Muscle of leg (tissue), 11 donors: ENCODE data around the gene WDR90. TPM values are rescaled to one million over a fixed set of nuclear protein-coding genes. Genes with fewer than 3 reads are reported as not detected.

Experiments used
- DNase-seq: peaks from one replicate; pipeline ENCODE4 v3.0.0; 2013
- H3K27ac ChIP-seq: one replicate; pipeline ENCODE4 v1.5.1; 2013; ENCODE audit warnings: mild to moderate bottlenecking, low read length, control low read depth
- H3K27me3 ChIP-seq: one replicate; pipeline ENCODE4 v1.6.1; 2013; ENCODE audit warnings: low read length; ENCODE audit not compliant: control insufficient read depth, insufficient read depth
- H3K36me3 ChIP-seq: one replicate; pipeline ENCODE4 v1.6.1; 2013; ENCODE audit warnings: low read length; ENCODE audit not compliant: control insufficient read depth, insufficient read depth
- H3K4me1 ChIP-seq: one replicate; pipeline ENCODE4 v1.6.1; 2013; ENCODE audit warnings: low read length; ENCODE audit not compliant: control insufficient read depth, insufficient read depth
- H3K4me3 ChIP-seq: one replicate; pipeline ENCODE4 v1.5.1; 2013; ENCODE audit warnings: low read length, control low read depth
- H3K9me3 ChIP-seq: replicated peaks from 2 replicates; pipeline ENCODE4 v1.6.1; 2013; ENCODE audit warnings: low read depth, low read length; ENCODE audit not compliant: control insufficient read depth
- WGBS: methylation state at CpG from one replicate; pipeline ENCODE4 v1.1.5; 2013; ENCODE audit warnings: missing lambda C conversion rate; ENCODE audit not compliant: insufficient coverage; 5-methylcytosine and 5-hydroxymethylcytosine counted together
- polyA plus RNA-seq, 8 donors: library from polyadenylated mRNA; unstranded; fragments of 120-200 nt; gene quantifications; one replicate each; pipeline versions ENCODE4 v1.2.1 to v1.2.3, GENCODE V29; 2013; ENCODE audit warnings: inconsistent platforms in 1 of 8, low replicate concordance in 1 of 8; ENCODE audit not compliant: insufficient read length in 8 of 8, insufficient read depth in 1 of 8
- total RNA-seq: library from RNA; stranded (reverse); fragments of 120-200 nt; gene quantifications from one replicate; pipeline ENCODE4 v1.2.4, GENCODE V29; 2013

The WDR90 gene
- total and polyA plus RNA-seq, 9 donors, result 10.6 to 30.5 (median 20.0) TPM

DNA sequence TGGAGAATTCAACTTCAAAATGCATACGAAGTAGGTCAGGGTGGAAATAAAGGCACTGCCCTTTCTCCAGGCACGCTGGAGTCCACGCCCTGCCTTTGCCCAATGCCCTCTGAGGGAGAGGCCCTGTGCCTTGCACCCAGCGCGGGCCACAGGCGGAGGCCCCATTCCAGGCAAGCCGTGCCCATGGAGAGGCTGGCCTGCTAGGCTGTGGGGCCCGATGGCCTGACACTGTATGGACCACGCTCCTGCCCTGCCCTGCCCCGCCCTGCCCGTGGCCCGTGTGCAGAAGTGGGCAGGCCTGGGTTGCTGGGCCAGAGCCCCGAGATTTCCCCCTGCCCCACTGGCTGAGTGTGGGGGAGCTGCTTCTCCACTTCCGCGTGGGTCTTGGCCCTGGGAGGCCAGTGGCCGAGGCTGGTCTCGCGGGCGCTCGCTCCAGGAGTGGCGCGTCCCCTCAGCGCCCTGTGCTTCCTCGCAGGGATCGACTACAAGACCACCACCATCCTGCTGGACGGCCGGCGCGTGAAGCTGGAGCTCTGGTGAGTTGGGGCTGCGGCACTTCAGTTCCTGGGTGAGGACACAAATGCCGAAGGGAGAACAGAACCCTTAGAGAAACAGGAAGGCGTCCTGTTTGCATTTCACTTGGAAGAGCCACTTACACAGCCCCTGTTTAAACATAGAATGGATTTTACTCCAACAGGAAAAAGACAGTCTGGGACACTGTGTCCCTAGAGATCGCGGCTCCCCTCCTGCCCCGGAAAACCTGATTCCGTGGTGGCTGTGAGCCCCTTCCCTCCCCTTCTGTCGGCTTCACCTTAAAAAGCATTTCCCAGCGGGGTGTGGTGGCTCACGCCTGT is 32.2 kb upstream of the WDR90 start:
- no peak overlapping the region for H3K4me3 ChIP-seq
- no peak for DNase-seq

DNA sequence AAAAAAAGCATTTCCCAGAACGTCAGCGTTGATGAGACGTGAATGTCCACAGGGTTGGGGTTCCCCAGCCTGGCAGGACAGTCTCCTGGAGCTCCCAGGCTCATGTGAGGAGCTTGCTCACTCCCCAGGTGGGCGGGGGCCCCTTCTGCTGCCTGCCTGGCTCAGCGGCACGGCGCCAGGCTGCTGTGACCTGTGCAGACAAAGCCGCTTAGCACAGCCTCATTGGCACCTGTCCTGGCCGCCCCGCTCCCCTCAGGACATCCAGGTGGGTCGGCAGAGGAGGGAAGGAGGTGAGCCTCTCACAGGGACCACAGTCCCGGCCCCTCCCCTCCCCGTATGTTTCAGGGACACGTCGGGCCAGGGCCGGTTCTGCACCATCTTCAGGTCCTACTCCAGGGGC is 31.3 kb upstream of the WDR90 start:
- Histone ChIP-seq H3K27me3 (no peaks in the 10 kb centered on the region), H3K4me3 (no peak overlapping the region), H3K9me3 (no peaks in the 10 kb centered on the region), H3K36me3 (peaks cover 5% of the 10 kb centered on the region), H3K27ac (no peak overlapping the region), H3K4me1 (peaks cover 11% of the 10 kb centered on the region)
- WGBS, result 85% methylated on average over 7 of the region's 16 CpGs
- DNase-seq, result no peak

More for the DNA sequence above, 32.2 kb upstream of the WDR90 start:
- peaks cover 9% of the 10 kb centered on the region for H3K4me1 ChIP-seq
- WGBS, result 89% methylated on average over 25 of the region's 39 CpGs
- peaks cover 5% of the 10 kb centered on the region for H3K36me3 ChIP-seq
- no peak overlapping the region for H3K27ac ChIP-seq
- no peaks in the 10 kb centered on the region for H3K27me3 ChIP-seq
- H3K9me3 ChIP-seq, result no peaks in the 10 kb centered on the region

DNA sequence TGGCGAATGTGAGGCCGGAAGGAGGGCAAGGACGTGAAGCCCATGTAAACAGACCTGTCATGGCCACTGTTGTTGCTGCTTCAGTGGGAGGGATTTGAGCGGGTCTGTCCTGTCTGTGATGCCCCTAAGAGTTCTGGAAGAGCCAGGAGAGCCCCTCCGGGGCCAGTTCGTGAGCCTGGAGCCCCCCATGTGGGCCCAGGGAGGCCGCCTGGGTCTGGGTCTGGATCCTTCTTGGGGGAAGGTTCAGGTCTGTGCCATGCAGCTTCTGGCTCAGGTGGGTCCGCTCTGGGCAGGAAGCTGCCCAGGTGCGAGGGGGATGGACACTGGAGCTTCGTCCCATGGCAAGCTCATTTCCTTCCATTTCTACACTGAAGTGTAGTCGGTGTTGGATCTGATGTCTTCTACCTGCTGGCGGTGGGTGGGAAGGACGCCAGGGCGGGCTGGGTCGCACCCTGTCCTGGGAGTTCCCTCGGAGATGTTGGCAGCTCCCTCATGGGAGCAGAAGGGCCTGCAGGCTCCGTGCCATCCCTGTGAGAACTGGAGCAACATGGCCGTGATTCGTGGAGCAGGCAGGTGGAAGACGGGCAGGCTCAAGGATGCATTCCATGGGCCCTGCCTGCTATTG is 29.6 kb upstream of the WDR90 start:
- 92% methylated on average over 17 of the region's 20 CpGs for WGBS
- H3K27ac ChIP-seq, result no peak overlapping the region
- no peaks in the 10 kb centered on the region for H3K9me3 ChIP-seq
- no peaks in the 10 kb centered on the region for H3K27me3 ChIP-seq
- H3K36me3 ChIP-seq, result peaks cover 5% of the 10 kb centered on the region
- no peak for DNase-seq
- H3K4me3 ChIP-seq, result no peak overlapping the region
- H3K4me1 ChIP-seq, result peaks cover 11% of the 10 kb centered on the region

DNA sequence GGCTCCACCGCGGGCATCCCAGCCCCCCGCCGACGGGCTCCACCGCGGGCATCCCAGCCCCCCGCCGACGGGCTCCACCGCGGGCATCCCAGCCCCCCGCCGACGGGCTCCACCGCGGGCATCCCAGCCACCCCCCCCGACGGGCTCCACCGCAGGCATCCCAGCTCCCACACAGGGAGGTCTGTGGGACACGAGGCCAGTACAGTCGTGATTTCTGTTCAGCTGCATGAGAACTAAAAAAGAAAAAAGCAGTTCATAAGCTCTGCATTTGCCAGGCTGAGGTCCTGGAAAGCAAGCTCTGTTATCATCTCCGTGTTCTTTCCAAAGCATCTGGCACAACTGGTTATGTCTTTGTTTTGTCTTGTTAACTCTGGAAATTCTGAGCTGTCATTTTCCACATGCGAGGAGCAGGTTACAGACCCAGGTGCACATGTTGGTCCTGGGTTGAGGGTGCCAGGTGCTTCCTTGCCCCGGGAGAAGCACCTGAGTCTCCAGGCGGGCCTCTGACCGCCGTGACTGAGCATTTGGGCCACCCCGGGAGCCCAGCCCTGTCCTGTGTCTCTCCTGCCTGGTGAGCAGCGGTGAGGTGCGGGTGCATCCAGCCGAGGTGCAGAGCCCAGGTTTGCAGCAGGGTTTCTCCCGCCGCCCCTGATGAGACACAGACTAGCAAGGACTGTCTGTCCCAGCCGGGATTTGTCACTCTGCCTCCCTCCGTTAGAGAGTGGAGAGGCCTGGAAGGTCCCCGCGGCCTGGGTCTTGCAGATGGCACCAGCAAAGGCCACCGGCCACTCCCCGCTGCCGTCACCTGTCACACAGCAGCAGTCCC is 28.3 kb upstream of the WDR90 start:
- H3K27ac ChIP-seq, result no peak overlapping the region
- H3K9me3 ChIP-seq, result no peaks in the 10 kb centered on the region
- DNase-seq, result no peak
- peaks cover 11% of the 10 kb centered on the region for H3K4me1 ChIP-seq
- H3K4me3 ChIP-seq, result no peak overlapping the region
- no peaks in the 10 kb centered on the region for H3K27me3 ChIP-seq
- peaks cover 13% of the 10 kb centered on the region for H3K36me3 ChIP-seq
- 84% methylated on average over 31 of the region's 41 CpGs for WGBS

DNA sequence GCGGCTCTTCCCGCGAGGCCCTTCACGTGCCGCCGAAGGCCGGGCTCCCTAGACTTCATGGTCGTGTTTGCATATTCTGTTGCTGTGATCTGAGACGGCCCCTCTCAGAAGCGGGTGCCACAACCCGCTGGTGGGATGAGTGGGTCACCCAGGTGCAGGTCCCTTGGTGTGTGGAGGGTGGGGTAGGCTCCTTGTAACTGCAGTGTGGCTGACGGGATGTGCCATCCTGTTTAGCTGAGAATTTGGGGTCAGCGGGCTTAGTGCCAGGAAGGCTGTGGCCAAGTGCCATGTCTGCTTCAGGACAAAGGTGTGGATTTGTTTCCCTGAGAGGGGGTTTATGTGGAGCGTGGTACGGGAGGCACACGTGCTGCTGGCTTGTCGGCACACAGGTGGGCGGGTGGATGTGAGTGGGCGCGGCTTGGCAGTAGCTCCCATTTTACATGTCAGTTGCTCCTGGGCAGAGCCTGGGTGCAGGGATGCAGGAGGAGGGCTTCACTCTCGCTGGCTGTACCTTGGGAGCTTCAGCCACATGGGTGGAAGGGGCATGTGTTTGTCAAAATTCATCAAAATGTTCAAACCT is 27.5 kb upstream of the WDR90 start:
- DNase-seq, result no peak
- H3K4me1 ChIP-seq, result peaks cover 11% of the 10 kb centered on the region
- WGBS, result 86% methylated on average over 20 of the region's 21 CpGs

DNA sequence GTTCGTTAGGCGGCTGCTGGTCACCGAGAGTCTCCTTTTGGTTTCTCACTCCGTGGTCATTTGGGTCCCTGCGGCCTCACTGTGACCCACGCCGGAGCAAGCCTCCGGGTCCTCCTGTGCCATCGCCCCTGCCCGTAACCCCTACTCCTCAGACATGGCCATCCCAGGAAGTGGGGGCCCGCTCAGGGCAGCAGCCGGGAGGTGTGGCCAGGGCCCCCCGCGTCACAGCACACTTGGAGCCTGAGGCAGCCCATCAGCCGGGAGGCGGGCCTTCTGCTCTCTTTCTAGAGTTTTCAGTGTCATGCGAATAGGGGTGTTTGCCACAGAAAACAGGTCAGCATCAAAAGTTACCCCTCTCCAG is 26.3 kb upstream of the WDR90 start:
- Histone ChIP-seq H3K36me3 (peaks cover 23% of the 10 kb centered on the region), H3K9me3 (no peaks in the 10 kb centered on the region), H3K4me3 (no peak overlapping the region), H3K4me1 (peaks cover 22% of the 10 kb centered on the region), H3K27ac (no peak overlapping the region), H3K27me3 (no peaks in the 10 kb centered on the region)
- WGBS, result 85% methylated on average over 13 of the region's 17 CpGs
- DNase-seq, result no peak

More for the DNA sequence above, 27.5 kb upstream of the WDR90 start:
- Histone ChIP-seq H3K9me3 (no peaks in the 10 kb centered on the region), H3K4me3 (no peak overlapping the region), H3K27ac (no peak overlapping the region), H3K27me3 (no peaks in the 10 kb centered on the region), H3K36me3 (peaks cover 19% of the 10 kb centered on the region)

DNA sequence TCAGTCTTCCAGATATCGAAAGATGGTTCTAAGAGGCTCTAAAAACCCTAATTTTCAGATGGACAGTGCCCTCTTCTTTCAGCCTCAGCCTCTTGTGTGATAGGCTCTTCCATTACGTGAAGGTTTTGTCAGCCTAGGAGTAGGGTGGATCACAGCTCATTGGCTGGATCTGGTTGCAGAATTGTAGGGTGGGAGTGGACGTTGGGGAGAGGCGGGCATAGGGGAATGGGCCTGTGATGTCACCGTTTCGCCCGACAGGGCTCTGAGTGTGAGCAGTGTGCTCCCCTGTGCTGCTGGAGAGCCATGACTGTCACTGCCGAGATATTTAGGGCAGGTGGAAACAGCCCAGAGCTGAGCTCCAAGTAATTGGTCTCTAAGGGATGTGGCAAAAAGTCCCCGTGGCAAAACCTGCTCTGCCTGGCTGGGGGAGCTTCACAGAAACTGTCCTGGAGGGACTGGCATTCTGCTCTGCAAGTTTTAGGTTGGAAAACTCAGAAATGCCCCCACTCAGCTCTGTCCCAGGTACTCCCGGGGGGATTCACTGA is 24.6 kb upstream of the WDR90 start:
- Histone ChIP-seq H3K27me3 (no peaks in the 10 kb centered on the region), H3K27ac (no peak overlapping the region), H3K4me1 (peaks cover 39% of the 10 kb centered on the region), H3K36me3 (peaks cover 31% of the 10 kb centered on the region), H3K4me3 (no peak overlapping the region), H3K9me3 (no peaks in the 10 kb centered on the region)
- 48% methylated on average over 10 of the region's 10 CpGs for WGBS
- no peak for DNase-seq

DNA sequence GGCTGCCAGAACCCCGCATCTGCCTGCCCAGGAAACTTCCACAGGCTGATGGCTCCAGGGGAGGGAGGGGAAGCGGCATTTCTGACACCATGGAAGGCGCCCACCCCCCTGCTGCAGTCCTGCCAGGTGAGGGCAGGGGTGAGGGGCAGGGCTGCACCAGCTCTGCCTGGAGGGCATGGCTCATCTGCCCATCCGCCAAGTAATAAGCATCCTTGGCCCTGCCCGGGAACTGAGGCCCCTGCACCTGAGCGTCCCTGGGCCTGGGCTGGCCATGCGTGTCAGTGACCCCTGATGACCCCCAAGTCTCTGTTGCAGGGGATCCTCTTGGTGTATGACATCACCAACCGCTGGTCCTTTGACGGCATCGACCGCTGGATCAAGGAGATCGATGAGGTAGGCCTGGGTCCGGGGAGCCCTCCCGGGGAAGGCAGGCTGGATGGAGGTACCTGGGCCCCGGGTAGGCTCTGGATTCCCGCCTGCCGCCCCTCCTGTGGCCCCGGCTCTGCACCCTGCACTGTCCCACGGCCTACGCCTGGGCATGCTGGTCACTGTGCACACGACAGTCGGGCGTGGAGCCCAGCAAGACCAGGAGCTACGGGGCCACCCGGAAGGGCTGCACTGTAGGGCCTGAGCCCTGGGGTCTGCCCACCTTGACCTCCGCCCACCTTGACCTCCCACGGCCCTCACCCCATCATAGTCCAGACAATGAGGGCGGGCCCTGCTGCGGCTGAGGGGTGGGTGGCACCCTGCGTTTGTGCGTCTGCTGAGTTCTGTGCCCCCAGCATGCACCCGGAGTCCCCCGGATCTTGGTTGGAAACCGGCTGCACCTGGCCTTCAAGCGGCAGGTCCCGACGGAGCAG is 23.8 kb upstream of the WDR90 start:
- Histone ChIP-seq H3K4me1 (peaks cover 46% of the 10 kb centered on the region), H3K27ac (no peak overlapping the region), H3K27me3 (no peaks in the 10 kb centered on the region), H3K36me3 (peaks cover 31% of the 10 kb centered on the region), H3K9me3 (no peaks in the 10 kb centered on the region), H3K4me3 (no peak overlapping the region)
- DNase-seq, result no peak
- 88% methylated on average over 34 of the region's 37 CpGs for WGBS
